ENCODE results near the gene RNF151. TPM values are rescaled to one million over a fixed set of nuclear protein-coding genes. Genes with fewer than 3 reads are reported as not detected.
A peak's percentile ranks its signal among the peaks of the same experiment; 100 is the strongest.
"Not testable (repeated sequence)": the region's sequence is repeated elsewhere in the genome, so short reads cannot be mapped to it uniquely, and the experiment has no call there.

Gene RNF151
- total RNA-seq, 8 experiments from 2014 or later: 0.16 TPM; not detected in 7

DNA sequence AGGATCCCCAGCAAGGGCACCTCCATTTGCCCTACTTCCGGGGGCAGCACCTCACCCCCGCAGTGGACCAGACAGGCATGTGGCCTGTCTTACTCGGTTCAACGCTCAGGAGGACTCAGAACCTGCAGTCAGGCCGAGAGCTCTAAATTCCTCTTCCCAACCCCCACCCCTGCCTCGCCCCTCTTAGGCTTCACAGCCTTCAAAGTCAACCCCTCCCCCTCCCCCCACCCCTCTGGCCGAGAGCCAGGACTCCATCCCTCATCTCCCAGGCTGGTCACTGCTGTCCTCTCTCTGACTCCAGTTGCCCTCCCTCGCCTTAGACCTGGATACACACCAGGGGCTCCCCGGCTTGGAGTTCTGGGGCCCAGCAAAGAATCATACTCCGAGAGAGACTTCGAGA lies 40.4 kb upstream of the RNF151 start:
- WGBS, 10 experiments: 27 to 100% (median 40%) methylated on average over 1 to 3 of the region's 11 CpGs; no CpG with 5 or more reads in 7 of the 10 experiments
- ATAC-seq (replicated peaks in 6 of 8): no peak
- in situ Hi-C loops (cut with MboI; ENCODE audit: low pct_unique_long_range_greater_than_20kb in 2 of 9, low sequenced_read_pairs in 9 of 9, unreplicated experiment in 9 of 9): loop anchor here in 2 of 9 experiments (5.0 to 10.0 kb wide), 2 partner anchors 59 to 61 kb away; no protein-coding TSS in a partner anchor
- peaks cover 2 to 15% of the 10 kb centered on the region in 2 donors for H3K4me1 ChIP-seq (replicated peaks in 1 of 2)
- no peak overlapping the region for H3K4me3 ChIP-seq
- no peak overlapping the region for H3K27ac ChIP-seq

DNA sequence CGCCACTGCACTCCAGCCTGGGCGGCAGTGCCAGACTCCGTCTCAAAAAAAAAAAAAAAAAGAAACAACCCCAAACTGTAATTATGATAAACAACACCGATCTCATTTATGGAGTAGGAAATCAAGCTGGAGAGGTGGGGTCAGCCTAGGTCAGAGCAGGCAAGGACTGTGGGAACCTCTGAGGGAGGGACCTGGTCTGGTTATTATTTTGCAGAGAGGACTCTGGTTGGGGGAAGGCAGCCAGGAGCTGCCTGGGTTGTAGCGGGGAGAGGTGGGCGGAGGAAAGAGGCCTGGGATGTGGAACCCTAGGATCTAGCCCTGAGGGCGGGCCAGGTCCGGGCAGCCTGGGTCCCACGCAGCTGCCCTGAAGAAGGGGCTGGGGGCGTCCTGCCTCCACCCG lies 37.6 kb upstream of the RNF151 start:
- 28 to 93% (median 80%) methylated on average over 3 to 4 of the region's 11 CpGs; no CpG with 5 or more reads in 6 of the 10 experiments for WGBS, 10 experiments
- peak overlapping the region in 1 of 2 donors; percentile 32 for H3K27ac ChIP-seq
- peaks cover 2 to 11% of the 10 kb centered on the region in 2 donors for H3K4me1 ChIP-seq (replicated peaks in 1 of 2)
- in situ Hi-C loops (cut with MboI; ENCODE audit: low pct_unique_long_range_greater_than_20kb in 2 of 9, low sequenced_read_pairs in 9 of 9, unreplicated experiment in 9 of 9): loop anchor here in 2 of 9 experiments (5.0 to 10.0 kb wide), 2 partner anchors 62 to 64 kb away; no protein-coding TSS in a partner anchor
- H3K4me3 ChIP-seq: peak overlapping the region; percentile 14 to 37 (median 26)
- peak; percentile 30 to 61 (median 54) for ATAC-seq (replicated peaks in 6 of 8)

DNA sequence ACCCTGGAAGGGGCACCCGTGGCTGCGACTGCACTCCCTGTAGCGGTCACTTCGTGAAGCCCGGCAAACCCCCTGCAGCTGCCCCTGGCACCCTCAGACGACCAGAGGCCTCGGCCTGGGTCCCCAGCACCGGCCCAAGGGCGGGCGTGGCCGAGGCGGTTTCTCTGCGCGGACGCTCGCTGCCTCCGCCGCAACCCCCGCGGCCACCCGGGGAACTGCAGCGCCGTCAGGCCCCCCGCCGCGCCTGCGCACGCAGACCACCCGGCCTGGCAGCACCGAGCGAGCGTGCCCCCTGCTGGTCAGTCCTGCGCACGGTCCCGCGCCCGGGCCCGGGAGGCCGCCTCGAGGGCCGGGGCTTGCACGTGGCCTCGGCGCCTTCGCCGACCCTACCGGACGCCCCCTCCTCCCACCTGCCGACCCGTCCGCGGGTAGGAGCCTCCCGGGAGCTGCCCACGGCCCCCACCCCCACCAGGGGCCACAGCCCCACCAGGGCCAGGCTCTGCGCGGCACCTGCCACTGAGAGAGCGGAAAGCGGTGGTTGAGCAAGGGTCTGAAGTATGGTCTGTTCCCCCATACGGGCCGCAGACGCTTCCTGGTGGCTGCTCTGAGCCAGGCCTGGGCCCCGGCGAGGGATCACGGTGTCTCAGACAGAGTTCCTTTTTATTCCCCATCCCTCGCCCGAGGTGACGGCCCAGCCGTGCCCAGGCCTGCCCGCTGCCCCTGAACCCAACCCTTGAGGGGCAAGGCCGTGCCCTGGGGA lies 36.9 kb upstream of the RNF151 start:
- in situ Hi-C loops (cut with MboI; ENCODE audit: low pct_unique_long_range_greater_than_20kb in 2 of 9, low sequenced_read_pairs in 9 of 9, unreplicated experiment in 9 of 9): loop anchor here in 2 of 9 experiments (5.0 to 10.0 kb wide), 2 partner anchors 62 to 65 kb away; no protein-coding TSS in a partner anchor
- WGBS, 10 experiments: 20% methylated on average over 2 of the region's 70 CpGs; no CpG with 5 or more reads in 9 of the 10 experiments
- Histone ChIP-seq H3K27ac (peak overlapping the region in 1 of 2 donors; percentile 32), H3K4me1 (replicated peaks in 1 of 2) (peaks cover 2 to 11% of the 10 kb centered on the region in 2 donors), H3K4me3 (peak overlapping the region; percentile 14 to 37 (median 26))
- peak; percentile 84 to 95 (median 94) for ATAC-seq (replicated peaks in 6 of 8)

DNA sequence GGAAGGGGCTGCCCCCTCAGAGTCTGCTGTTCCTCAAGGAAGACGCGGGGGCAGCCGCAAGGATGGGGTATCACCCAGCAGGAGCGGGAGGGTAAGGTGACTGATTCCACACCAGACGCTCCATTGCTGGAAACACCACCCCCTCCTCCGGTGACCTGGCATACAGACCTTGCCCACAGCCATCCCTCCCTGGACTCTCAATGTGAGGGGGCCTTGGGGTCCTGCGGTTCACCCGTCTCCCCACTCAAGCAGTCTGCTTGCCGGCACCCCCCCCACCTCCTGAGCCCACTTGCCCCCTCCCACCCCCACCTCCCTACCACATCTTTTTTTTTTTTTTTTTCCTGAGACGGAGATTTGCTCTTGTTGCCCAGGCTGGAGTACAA lies 36.3 kb upstream of the RNF151 start:
- Histone ChIP-seq H3K4me3 (no peak overlapping the region), H3K27ac (no peak overlapping the region), H3K4me1 (replicated peaks in 1 of 2) (peaks cover 2 to 11% of the 10 kb centered on the region in 2 donors)
- no peak for ATAC-seq (replicated peaks in 6 of 8)
- in situ Hi-C loops (cut with MboI; ENCODE audit: low pct_unique_long_range_greater_than_20kb in 2 of 9, low sequenced_read_pairs in 9 of 9, unreplicated experiment in 9 of 9): no loop called here
- no CpG with 5 or more reads among the region's 10 CpGs for WGBS, 10 experiments

DNA sequence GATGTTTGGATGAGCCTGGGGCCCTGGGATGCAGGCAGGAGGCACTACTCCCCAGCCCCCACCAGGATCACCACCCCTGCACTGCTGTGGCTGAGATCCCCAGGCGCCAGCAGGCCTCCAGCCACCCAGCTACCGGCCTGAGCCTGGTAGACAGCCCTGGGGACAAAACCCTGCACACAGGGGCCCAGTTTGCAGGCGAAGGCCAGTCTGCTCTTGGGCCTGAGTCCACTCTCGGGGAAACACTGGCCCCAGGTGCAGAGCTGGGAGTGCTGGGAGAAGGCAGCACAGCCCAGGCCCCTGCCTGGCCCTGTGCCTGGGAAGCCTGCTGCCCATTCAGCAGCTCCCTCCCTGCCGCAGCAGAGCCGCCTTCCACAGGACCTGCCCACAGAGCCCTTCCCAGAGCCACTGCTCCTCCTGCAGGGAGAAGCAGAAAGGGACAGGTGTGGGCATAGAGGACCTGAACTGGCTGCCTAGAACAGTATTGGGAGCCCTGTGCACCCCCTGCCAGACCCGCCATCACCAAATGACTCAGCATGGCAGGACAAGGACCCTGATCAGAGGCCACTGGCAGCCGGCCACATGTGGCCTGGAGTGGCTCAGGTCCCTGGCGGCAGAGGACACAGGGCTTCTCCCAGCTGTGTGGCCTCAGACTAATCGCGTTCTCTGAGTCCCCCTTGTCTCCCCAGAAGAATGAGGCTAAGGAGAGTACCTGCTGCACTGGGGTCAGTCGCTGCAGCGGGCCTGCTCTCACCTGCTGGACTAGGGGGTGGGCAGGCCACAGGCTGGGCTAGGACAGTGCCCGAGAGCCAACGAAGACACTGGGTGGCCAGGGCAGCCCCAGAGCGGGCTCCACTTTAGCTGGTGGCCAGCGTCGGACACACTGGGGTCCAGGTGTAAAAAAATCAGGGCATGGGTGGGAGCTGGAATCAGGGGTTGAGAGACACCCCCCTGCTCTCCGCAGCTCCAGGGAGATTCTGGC lies 34.3 kb upstream of the RNF151 start:
- peaks cover 2 to 5% of the 10 kb centered on the region in 2 donors for H3K4me1 ChIP-seq (replicated peaks in 1 of 2)
- in situ Hi-C loops (cut with MboI; ENCODE audit: low pct_unique_long_range_greater_than_20kb in 2 of 9, low sequenced_read_pairs in 9 of 9, unreplicated experiment in 9 of 9): no loop called here
- no peak overlapping the region for H3K4me3 ChIP-seq
- ATAC-seq (replicated peaks in 6 of 8): peak in 3 of 8 experiments; percentile 7 to 55 (median 42)
- WGBS, 10 experiments: 60 to 90% (median 68%) methylated on average over 1 to 7 of the region's 19 CpGs; no CpG with 5 or more reads in 4 of the 10 experiments
- no peak overlapping the region for H3K27ac ChIP-seq

DNA sequence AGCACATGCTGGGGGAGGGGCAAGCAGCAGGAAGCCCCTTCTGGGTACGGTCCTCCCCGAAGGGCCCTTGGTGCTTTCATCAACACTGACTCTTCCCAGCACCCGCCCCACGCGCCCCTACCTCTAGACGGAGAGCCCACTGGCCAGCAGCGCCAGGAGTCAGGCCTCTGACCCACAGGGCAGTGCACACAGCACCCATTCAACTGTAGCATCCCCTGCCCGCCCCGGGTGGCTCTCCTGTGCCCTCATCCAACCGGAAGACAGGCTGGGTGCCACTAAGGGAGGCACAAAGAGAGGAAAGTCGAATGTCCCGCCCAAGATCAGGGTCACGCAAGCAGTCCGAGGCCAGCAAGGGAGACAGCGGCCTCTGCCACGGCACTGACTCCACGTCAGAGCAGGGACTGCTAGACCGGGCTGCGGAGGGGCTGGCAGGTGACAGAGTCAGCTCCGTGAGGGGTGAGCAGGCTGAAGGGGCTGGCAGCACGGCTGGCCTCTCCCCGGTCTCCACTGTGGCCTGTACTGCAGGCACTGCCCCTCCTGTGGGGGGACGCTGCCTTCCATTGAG lies 33.5 kb upstream of the RNF151 start:
- H3K4me3 ChIP-seq: no peak overlapping the region
- H3K27ac ChIP-seq: no peak overlapping the region
- in situ Hi-C loops (cut with MboI; ENCODE audit: low pct_unique_long_range_greater_than_20kb in 2 of 9, low sequenced_read_pairs in 9 of 9, unreplicated experiment in 9 of 9): no loop called here
- H3K4me1 ChIP-seq (replicated peaks in 1 of 2): peaks cover 2 to 5% of the 10 kb centered on the region in 2 donors
- no peak for ATAC-seq (replicated peaks in 6 of 8)
- 0 to 43% methylated on average over 1 to 4 of the region's 23 CpGs; no CpG with 5 or more reads in 8 of the 10 experiments for WGBS, 10 experiments

DNA sequence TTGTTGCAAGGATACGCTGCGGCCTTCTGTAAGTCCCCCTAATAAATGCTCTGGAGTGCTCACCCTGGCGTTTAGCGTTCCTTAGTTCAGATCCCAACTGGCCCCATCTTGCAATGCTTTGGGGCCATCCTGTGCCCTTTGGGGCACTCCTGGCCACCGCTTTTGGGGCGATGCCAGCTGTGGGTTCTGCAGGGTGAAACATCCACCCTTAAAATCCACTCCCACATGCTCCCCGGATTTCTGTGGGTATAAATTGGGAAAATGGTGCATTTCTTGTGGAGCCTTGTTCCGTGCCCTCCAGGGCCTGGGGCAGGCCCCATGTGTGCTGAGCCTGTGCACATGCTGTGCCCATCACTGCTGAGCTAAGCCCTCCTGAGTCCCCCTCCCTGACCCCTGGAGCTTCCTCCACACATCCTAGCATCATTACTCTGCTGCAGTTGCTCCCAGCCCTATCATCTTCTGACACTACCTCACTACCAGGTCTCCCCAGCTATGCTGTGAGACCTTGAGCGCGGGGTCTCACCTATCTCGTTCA lies 29.6 kb upstream of the RNF151 start:
- peaks cover 0 to 5% of the 10 kb centered on the region in 2 donors for H3K4me1 ChIP-seq (replicated peaks in 1 of 2)
- 80 to 100% (median 93%) methylated on average over 3 to 7 of the region's 11 CpGs; no CpG with 5 or more reads in 2 of the 10 experiments for WGBS, 10 experiments
- no peak for ATAC-seq (replicated peaks in 6 of 8)
- no peak overlapping the region for H3K4me3 ChIP-seq
- in situ Hi-C loops (cut with MboI; ENCODE audit: low pct_unique_long_range_greater_than_20kb in 2 of 9, low sequenced_read_pairs in 9 of 9, unreplicated experiment in 9 of 9): no loop called here
- H3K27ac ChIP-seq: no peak overlapping the region

DNA sequence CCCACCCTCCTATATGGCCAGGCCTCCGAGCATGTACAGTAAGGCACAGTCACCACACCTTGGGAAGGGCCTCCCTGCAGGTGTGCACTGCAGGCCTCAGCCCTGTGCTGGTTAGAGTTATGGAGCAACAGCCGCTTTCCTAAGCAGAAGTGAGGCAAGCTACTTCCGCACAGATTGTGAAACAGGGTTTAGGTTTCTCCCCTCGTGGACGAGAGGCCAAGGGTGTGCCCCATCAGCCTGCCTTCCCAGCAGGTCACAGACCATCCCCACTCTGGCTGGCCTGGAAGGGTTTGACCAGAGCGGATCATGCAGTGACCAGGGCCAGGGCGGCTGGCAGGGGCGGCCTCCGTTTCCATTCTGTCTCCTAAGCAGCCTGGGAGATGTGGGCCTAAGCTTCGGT lies 28.3 kb upstream of the RNF151 start:
- H3K27ac ChIP-seq: no peak overlapping the region
- in situ Hi-C loops (cut with MboI; ENCODE audit: low pct_unique_long_range_greater_than_20kb in 2 of 9, low sequenced_read_pairs in 9 of 9, unreplicated experiment in 9 of 9): no loop called here
- H3K4me1 ChIP-seq (replicated peaks in 1 of 2): peaks cover 5 to 10% of the 10 kb centered on the region in 2 donors
- H3K4me3 ChIP-seq: no peak overlapping the region
- WGBS, 10 experiments: 97 to 100% (median 100%) methylated on average over 1 to 6 of the region's 10 CpGs; no CpG with 5 or more reads in 5 of the 10 experiments
- ATAC-seq (replicated peaks in 6 of 8): no peak

DNA sequence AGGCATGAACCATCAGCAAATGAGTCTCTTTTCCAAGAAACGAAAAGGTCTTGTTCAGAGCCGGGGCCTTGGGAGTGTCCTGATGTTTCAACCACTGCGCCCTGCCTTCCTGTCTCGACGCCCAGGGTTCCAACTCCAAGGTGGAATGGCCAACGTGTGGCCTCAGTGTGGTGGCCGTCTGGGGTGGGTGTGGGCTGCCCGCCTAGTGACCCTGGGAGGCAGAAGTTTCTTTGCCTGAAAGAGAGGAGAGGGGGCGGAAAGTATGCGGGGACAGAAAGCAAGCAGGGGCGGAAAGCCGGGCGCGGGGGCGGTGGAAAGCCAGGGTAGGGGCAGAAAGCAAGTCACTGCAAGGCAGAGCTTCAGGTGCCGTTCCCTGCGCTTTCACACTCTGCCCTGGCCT lies 27.7 kb upstream of the RNF151 start:
- ATAC-seq (replicated peaks in 6 of 8): no peak
- H3K4me3 ChIP-seq: no peak overlapping the region
- peaks cover 9 to 10% of the 10 kb centered on the region in 2 donors for H3K4me1 ChIP-seq (replicated peaks in 1 of 2)
- in situ Hi-C loops (cut with MboI; ENCODE audit: low pct_unique_long_range_greater_than_20kb in 2 of 9, low sequenced_read_pairs in 9 of 9, unreplicated experiment in 9 of 9): no loop called here
- H3K27ac ChIP-seq: no peak overlapping the region
- 86 to 100% methylated on average over 1 to 5 of the region's 17 CpGs; no CpG with 5 or more reads in 8 of the 10 experiments for WGBS, 10 experiments

DNA sequence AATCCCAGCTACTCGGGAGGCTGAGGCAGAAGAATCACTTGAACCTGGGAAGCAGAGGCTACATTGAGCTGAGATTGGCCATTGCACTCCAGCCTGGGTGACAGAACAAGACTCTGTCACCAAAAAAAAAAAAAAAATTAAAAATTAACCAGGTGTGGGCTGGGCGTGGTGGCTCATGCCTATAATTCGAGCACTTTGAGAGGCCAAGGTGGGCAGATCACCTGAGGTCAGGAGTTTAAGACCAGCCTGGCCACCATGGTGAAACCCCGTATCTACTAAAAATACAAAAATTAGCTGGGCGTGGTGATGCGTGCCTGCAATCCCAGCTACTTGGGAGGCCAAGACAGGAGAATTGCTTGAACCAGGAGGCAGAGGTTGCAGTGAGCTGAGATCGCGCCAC lies 26.8 kb upstream of the RNF151 start:
- ATAC-seq (replicated peaks in 6 of 8); H3K27ac ChIP-seq; H3K4me3 ChIP-seq; in situ Hi-C loops (cut with MboI; ENCODE audit: low pct_unique_long_range_greater_than_20kb in 2 of 9, low sequenced_read_pairs in 9 of 9, unreplicated experiment in 9 of 9): not testable (repeated sequence)
- H3K4me1 ChIP-seq (replicated peaks in 1 of 2): peaks cover 10% of the 10 kb centered on the region in 2 donors
- 88 to 100% (median 99%) methylated on average over 1 to 6 of the region's 8 CpGs; no CpG with 5 or more reads in 2 of the 10 experiments for WGBS, 10 experiments

DNA sequence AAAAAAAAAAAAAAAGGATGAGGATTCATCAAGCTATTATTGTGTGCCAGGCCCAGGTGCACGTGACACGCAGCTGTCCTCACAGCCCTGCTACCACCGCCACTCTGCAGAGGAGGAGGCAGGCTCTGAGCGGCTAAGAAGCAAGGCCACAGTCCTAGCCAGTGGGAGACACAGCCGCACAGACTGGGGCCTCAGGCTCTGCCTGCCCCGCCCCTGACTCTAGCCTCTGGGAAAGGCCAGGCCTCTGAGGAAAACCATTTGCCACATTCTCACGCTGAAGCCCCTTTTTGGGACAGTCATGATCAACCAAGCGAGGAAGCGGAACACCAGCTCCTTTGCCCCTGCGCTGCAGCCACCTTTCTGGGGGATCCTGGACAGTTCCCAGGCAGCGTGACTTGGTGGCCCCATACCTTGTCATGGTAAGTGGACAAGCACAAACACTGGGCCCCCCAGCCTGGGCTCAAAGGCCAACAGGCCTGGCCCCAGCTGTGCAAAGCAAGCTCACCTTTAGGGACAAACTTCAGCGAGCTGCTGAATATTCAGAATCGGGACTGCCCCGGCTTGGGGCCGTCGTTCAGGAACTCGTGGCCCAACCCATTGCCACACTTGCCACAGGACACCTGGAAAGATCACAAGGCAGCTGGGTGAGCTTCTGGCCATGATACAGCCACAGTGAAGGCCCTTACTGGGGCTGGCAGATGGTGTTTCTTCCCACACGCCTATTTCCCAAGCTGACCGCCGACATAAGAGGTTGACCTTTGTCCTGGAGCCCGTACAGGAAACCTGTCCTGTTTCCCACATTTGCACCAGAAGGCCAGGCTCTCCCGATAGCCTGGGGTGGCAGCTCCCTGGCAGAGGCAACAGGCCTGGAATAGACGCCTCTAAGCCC lies 26.1 kb upstream of the RNF151 start:
- H3K27ac ChIP-seq: no peak overlapping the region
- ATAC-seq (replicated peaks in 6 of 8): no peak
- H3K4me1 ChIP-seq (replicated peaks in 1 of 2): peaks cover 10% of the 10 kb centered on the region in 2 donors
- no peak overlapping the region for H3K4me3 ChIP-seq
- in situ Hi-C loops (cut with MboI; ENCODE audit: low pct_unique_long_range_greater_than_20kb in 2 of 9, low sequenced_read_pairs in 9 of 9, unreplicated experiment in 9 of 9): no loop called here
- WGBS, 10 experiments: 67 to 100% (median 80%) methylated on average over 2 to 11 of the region's 23 CpGs; no CpG with 5 or more reads in 4 of the 10 experiments

Data from motor neuron (in vitro differentiated cells).